Natural killer cell treated with Interleukin-12 subunit alpha and Interleukin-12 subunit beta and Interleukin-15 and Interleukin-18, amount 100 ng/mL, for 72 hours (primary cell): ENCODE measurements around the gene TCEANC2. TPM values are rescaled to one million over a fixed set of nuclear protein-coding genes. Genes with fewer than 3 reads are reported as not detected.
A peak's percentile ranks its signal among the peaks of the same experiment; 100 is the strongest.

Experiments
- ATAC-seq, 2 donors: fragments of 150-1000 bp; cut with Tn5 transposase in 1 of 2; sonication (Bioruptor Pico), chemical (Tn5 transposase) in 1 of 2; 2 replicates each; pipeline ENCODE4 v1.10.0; 2021
- DNase-seq: peaks from one replicate; pipeline ENCODE4 v3.0.0; 2022; ENCODE audit warnings: low spot score
- H3K27ac Mint-ChIP-seq, 2 donors: 1 replicate in 1 of 2; 2 replicates in 1 of 2; pipeline ENCODE4 v1.8.0; 2022; ENCODE audit warnings: mixed read lengths in 2 of 2, mild to moderate bottlenecking in 1 of 2, moderate library complexity in 1 of 2
- H3K27me3 Mint-ChIP-seq, 2 donors: 1 replicate in 1 of 2; 2 replicates in 1 of 2; pipeline ENCODE4 v1.8.0; 2022; ENCODE audit warnings: mixed read lengths in 2 of 2
- H3K36me3 Mint-ChIP-seq: one replicate; pipeline ENCODE4 v1.8.0; 2022; ENCODE audit warnings: mixed read lengths
- H3K4me1 Mint-ChIP-seq, 2 donors: 1 replicate in 1 of 2; 2 replicates in 1 of 2; pipeline ENCODE4 v1.8.0; 2022; ENCODE audit warnings: low read depth in 2 of 2, mixed read lengths in 2 of 2, mild to moderate bottlenecking in 1 of 2
- H3K4me3 Mint-ChIP-seq: one replicate; pipeline ENCODE4 v1.8.0; 2022; ENCODE audit warnings: mixed read lengths
- H3K9me3 Mint-ChIP-seq: 2 replicates; pipeline ENCODE4 v1.8.0; 2022; ENCODE audit warnings: mixed read lengths
- total RNA-seq, 2 donors: library from RNA; stranded (reverse); gene quantifications; one replicate each; pipeline ENCODE4 v1.2.3, GENCODE V29; 2022

The TCEANC2 gene
- total RNA-seq, 2 donors from 2014 or later = 9.3 to 9.5 TPM

GRCh38 chr1:54117815-54118563, 64.6 kb downstream of the TCEANC2 start:
- H3K27ac Mint-ChIP-seq = no peak overlapping the region

GRCh38 chr1:54118704-54119103, 65.3 kb downstream of the TCEANC2 start:
- no peak overlapping the region for H3K27ac Mint-ChIP-seq
- H3K27me3 Mint-ChIP-seq = peaks cover 0 to 4% of the 10 kb centered on the region in 2 donors
- no peak for DNase-seq
- H3K36me3 Mint-ChIP-seq = no peaks in the 10 kb centered on the region
- H3K4me3 Mint-ChIP-seq = no peak overlapping the region
- H3K9me3 Mint-ChIP-seq = no peaks in the 10 kb centered on the region
- ATAC-seq = no peak
- H3K4me1 Mint-ChIP-seq = peaks cover 0 to 5% of the 10 kb centered on the region in 2 donors

More at GRCh38 chr1:54117815-54118563, 64.6 kb downstream of the TCEANC2 start:
- no peak for DNase-seq
- Mint-ChIP-seq H3K4me3 (no peak overlapping the region), H3K9me3 (no peaks in the 10 kb centered on the region), H3K4me1 (peaks cover 0 to 5% of the 10 kb centered on the region in 2 donors), H3K36me3 (no peaks in the 10 kb centered on the region), H3K27me3 (peaks cover 0 to 4% of the 10 kb centered on the region in 2 donors)
- no peak for ATAC-seq

- peaks cover 0 to 4% of the 10 kb centered on the region in 2 donors for H3K27me3 Mint-ChIP-seq
- no peak for DNase-seq
- H3K4me1 Mint-ChIP-seq = peaks cover 0 to 5% of the 10 kb centered on the region in 2 donors
- H3K36me3 Mint-ChIP-seq = no peaks in the 10 kb centered on the region
- no peak overlapping the region for H3K27ac Mint-ChIP-seq
- ATAC-seq = no peak
- no peak overlapping the region for H3K4me3 Mint-ChIP-seq
- no peaks in the 10 kb centered on the region for H3K9me3 Mint-ChIP-seq
These were observed 66.8 kb downstream of the TCEANC2 start for GRCh38 chr1:54120018-54120697.

- H3K27ac Mint-ChIP-seq = no peak overlapping the region
These were observed 67.5 kb downstream of the TCEANC2 start for GRCh38 chr1:54120698-54121481.

GRCh38 chr1:54121482-54122134, 68.2 kb downstream of the TCEANC2 start:
- ATAC-seq (peak; percentile 61 to 78), DNase-seq (peak; percentile 76)
- Mint-ChIP-seq H3K27ac (no peak overlapping the region), H3K4me3 (no peak overlapping the region), H3K4me1 (no peaks in the 10 kb centered on the region), H3K9me3 (no peaks in the 10 kb centered on the region), H3K36me3 (no peaks in the 10 kb centered on the region), H3K27me3 (peaks cover 0 to 4% of the 10 kb centered on the region in 2 donors)

More at GRCh38 chr1:54120698-54121481, 67.5 kb downstream of the TCEANC2 start:
- no peak for ATAC-seq
- no peaks in the 10 kb centered on the region for H3K36me3 Mint-ChIP-seq
- no peak overlapping the region for H3K4me3 Mint-ChIP-seq
- no peak for DNase-seq
- H3K4me1 Mint-ChIP-seq = peaks cover 0 to 4% of the 10 kb centered on the region in 2 donors
- H3K27me3 Mint-ChIP-seq = peaks cover 0 to 4% of the 10 kb centered on the region in 2 donors
- no peaks in the 10 kb centered on the region for H3K9me3 Mint-ChIP-seq

- ATAC-seq (no peak), DNase-seq (no peak)
- Mint-ChIP-seq H3K4me1 (no peaks in the 10 kb centered on the region), H3K27ac (no peak overlapping the region), H3K9me3 (no peaks in the 10 kb centered on the region), H3K36me3 (no peaks in the 10 kb centered on the region), H3K27me3 (peaks cover 0 to 4% of the 10 kb centered on the region in 2 donors), H3K4me3 (no peak overlapping the region)
These were observed 68.8 kb downstream of the TCEANC2 start for GRCh38 chr1:54122135-54122751.

GRCh38 chr1:54122992-54123391, 69.6 kb downstream of the TCEANC2 start:
- no peak for ATAC-seq

GRCh38 chr1:54124472-54124871, 71.1 kb downstream of the TCEANC2 start:
- H3K4me1 Mint-ChIP-seq = no peaks in the 10 kb centered on the region
- H3K27ac Mint-ChIP-seq = no peak overlapping the region
- ATAC-seq = no peak
- H3K9me3 Mint-ChIP-seq = no peaks in the 10 kb centered on the region
- no peak for DNase-seq
- peaks cover 5 to 8% of the 10 kb centered on the region in 2 donors for H3K27me3 Mint-ChIP-seq
- no peak overlapping the region for H3K4me3 Mint-ChIP-seq
- H3K36me3 Mint-ChIP-seq = no peaks in the 10 kb centered on the region

More at GRCh38 chr1:54122992-54123391, 69.6 kb downstream of the TCEANC2 start:
- Mint-ChIP-seq H3K36me3 (no peaks in the 10 kb centered on the region), H3K4me1 (no peaks in the 10 kb centered on the region), H3K27me3 (peaks cover 0 to 4% of the 10 kb centered on the region in 2 donors), H3K27ac (no peak overlapping the region), H3K4me3 (no peak overlapping the region), H3K9me3 (no peaks in the 10 kb centered on the region)
- DNase-seq = no peak

GRCh38 chr1:54124906-54125305, 71.5 kb downstream of the TCEANC2 start:
- no peaks in the 10 kb centered on the region for H3K4me1 Mint-ChIP-seq
- H3K4me3 Mint-ChIP-seq = no peak overlapping the region
- H3K27ac Mint-ChIP-seq = no peak overlapping the region
- peaks cover 5 to 8% of the 10 kb centered on the region in 2 donors for H3K27me3 Mint-ChIP-seq
- no peaks in the 10 kb centered on the region for H3K36me3 Mint-ChIP-seq
- H3K9me3 Mint-ChIP-seq = no peaks in the 10 kb centered on the region
- ATAC-seq (no peak), DNase-seq (no peak)

- no peak for ATAC-seq
- no peak for DNase-seq
- no peak overlapping the region for H3K27ac Mint-ChIP-seq
These were observed 72.1 kb downstream of the TCEANC2 start for GRCh38 chr1:54125386-54126070.

GRCh38 chr1:54126271-54126815, 72.9 kb downstream of the TCEANC2 start:
- Mint-ChIP-seq H3K4me1 (no peaks in the 10 kb centered on the region), H3K9me3 (no peaks in the 10 kb centered on the region), H3K4me3 (no peak overlapping the region), H3K27me3 (peaks cover 5 to 11% of the 10 kb centered on the region in 2 donors), H3K27ac (no peak overlapping the region), H3K36me3 (no peaks in the 10 kb centered on the region)
- ATAC-seq (no peak), DNase-seq (no peak)

More at GRCh38 chr1:54125386-54126070, 72.1 kb downstream of the TCEANC2 start:
- Mint-ChIP-seq H3K27me3 (peaks cover 5 to 8% of the 10 kb centered on the region in 2 donors), H3K4me1 (no peaks in the 10 kb centered on the region), H3K9me3 (no peaks in the 10 kb centered on the region), H3K4me3 (no peak overlapping the region), H3K36me3 (no peaks in the 10 kb centered on the region)

- H3K27me3 Mint-ChIP-seq = peaks cover 5 to 7% of the 10 kb centered on the region in 2 donors
- H3K4me1 Mint-ChIP-seq = no peaks in the 10 kb centered on the region
- ATAC-seq = no peak
- no peak for DNase-seq
- no peak overlapping the region for H3K4me3 Mint-ChIP-seq
- no peaks in the 10 kb centered on the region for H3K36me3 Mint-ChIP-seq
- no peak overlapping the region for H3K27ac Mint-ChIP-seq
- H3K9me3 Mint-ChIP-seq = no peaks in the 10 kb centered on the region
These were observed 74.3 kb downstream of the TCEANC2 start for GRCh38 chr1:54127594-54128300.
